Choroid plexus epithelial cell (primary cell): ENCODE measurements around the gene JUP.
A peak's percentile ranks its signal among the peaks of the same experiment; 100 is the strongest.

Experiments used
- DNase-seq: peaks from one replicate; pipeline ENCODE4 v3.0.0-alpha.2; 2010; ENCODE audit warnings: low read depth
- H3K4me3 ChIP-seq: 2 replicates; pipeline ENCODE4 v1.5.1; 2011; ENCODE audit warnings: low read depth, mild to moderate bottlenecking, control low read depth, low read length, moderate library complexity
- CTCF ChIP-seq: conservative IDR thresholded peaks from 2 replicates; pipeline ENCODE4 v1.5.1; 2011; ENCODE audit warnings: low read depth, mild to moderate bottlenecking, control low read depth, inconsistent platforms, low read length, moderate library complexity

The JUP gene

DNA sequence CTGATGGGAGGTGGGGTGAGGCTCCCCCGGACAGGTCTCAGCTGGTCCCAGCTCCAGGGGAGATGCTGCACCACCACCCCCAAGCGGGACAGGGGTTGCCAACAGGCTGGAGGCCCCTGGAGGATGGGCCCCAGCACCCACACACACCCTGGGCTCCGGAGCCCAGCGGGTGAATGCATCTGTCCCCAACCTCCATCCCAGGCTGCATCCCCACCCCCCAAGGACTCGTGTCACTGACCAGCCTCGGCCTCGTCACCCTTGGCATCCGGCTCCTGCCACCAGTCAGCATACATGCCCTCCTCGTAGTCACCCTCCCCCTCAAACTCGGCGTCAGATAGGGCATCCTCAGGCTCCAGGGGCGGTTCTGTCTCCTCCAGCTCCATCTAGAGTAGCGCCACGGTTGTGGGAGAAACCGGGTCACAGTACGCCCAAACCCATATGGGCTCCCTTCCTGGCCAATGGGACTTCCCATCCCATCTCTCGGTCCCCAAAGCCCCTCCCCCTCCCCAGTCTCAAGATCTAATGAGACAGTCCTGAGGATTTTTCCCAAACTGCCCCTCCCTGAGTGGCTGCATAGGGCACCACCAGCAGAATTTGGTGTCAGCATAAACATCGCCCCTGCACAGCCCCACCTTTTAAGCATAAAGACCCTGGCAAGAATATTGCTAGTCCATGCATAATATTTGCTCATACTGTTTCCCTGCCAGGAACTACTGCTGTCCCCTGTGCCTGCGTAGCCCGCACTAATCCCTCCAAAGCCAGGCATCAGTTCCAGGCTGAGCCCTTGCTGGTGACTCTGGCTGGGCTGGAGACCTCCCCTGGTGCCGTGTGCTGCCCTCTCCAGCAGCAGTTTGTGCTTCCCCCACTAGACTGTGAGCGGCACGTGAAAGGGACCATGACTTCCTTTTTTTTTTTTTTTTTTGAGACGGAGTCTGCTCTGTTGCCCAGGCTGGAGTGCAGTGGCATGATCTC lies 16.8 kb upstream of the JUP start:
- no peak overlapping the region for H3K4me3 ChIP-seq
- no peak for DNase-seq
- no peak for TF ChIP-seq CTCF

DNA sequence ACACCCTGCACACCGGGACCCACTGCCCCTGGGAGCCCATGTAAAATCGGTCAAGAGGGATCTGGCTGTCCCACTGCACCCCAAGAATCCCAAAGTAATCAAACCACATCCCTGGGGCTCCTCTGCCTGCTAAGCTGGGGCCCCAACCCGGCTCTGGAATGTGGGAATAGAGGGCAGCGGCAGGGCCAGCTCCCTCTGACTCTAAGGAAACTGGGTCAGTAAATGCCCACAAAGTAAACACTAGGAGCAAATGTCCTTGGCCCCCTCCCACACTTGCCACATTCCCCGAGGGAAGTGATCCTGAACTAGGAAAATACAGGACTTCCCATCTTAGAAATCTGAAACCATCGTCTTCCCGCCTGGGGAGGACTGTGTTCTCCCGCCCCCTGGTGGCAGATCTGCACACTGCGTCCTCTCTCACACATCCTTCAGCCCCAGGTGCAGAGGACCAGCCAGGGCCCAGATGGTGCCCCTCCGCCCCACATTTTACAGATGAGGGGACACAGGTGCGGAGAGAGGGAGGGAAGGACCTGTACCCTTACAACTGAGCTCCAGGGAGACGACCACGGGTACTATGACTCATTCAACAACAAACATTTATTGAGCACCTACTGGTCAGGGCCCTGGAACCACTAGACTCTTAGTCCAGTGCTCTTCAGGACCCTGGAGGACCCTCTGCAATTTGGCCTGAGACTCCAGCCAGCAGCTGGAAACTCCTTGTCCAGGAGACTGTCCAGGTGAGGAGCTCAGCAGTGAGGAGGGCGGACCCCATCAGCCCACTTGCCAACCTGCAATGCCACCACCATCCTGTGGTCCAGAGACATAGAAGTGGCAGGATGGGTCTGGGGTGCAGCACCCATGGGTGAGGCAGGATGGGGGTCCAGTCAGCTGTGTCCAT lies 15.1 kb upstream of the JUP start:
- no peak overlapping the region for H3K4me3 ChIP-seq
- TF ChIP-seq CTCF = peak; percentile 96
- peak; percentile 81 for DNase-seq

- peak; percentile 40 for DNase-seq
- no peak overlapping the region for H3K4me3 ChIP-seq
- TF ChIP-seq CTCF = no peak
Observed at GRCh38 chr17:41800601-41801373, 14.3 kb upstream of the JUP start.

GRCh38 chr17:41799366-41799765 lies 12.9 kb upstream of the JUP start:
- no peak for TF ChIP-seq CTCF
- DNase-seq = no peak
- no peak overlapping the region for H3K4me3 ChIP-seq

- DNase-seq = no peak
- no peak overlapping the region for H3K4me3 ChIP-seq
- TF ChIP-seq CTCF = no peak
Observed at GRCh38 chr17:41797377-41797776, 10.9 kb upstream of the JUP start.

GRCh38 chr17:41796121-41796895 lies 9.8 kb upstream of the JUP start:
- TF ChIP-seq CTCF = no peak
- DNase-seq = no peak

More at GRCh38 chr17:41796121-41796895, 9.8 kb upstream of the JUP start:
- no peak overlapping the region for H3K4me3 ChIP-seq
